ENCODE data around the gene TBCK. TPM values are rescaled to one million over a fixed set of nuclear protein-coding genes. Genes with fewer than 3 reads are reported as not detected.

The TBCK gene
- total and polyA plus RNA-seq, 2 of the 13 experiments (the other 11 are each of a cell fraction or from before 2014, with no cell fraction given): 51.0 to 62.4 TPM

- TF ChIP-seq ZNF513 (CRISPR knock-in tag; conservative IDR thresholded peaks at IDR 0.05) (no peak), ZSCAN20 (CRISPR knock-in tag; IDR thresholded peaks at IDR 0.05; ENCODE audit: borderline replicate concordance) (no peak), DPF2 (CRISPR knock-in tag; IDR thresholded peaks at IDR 0.05; ENCODE audit: borderline replicate concordance, low read depth) (no peak), TCF7 (IDR thresholded peaks at IDR 0.05; ENCODE audit: low read depth) (no peak), ZNF770 (CRISPR knock-in tag; IDR thresholded peaks at IDR 0.05) (peak; percentile 14; the same call in 1 of the 2 replicates), ZNF496 (CRISPR knock-in tag; IDR thresholded peaks at IDR 0.05; ENCODE audit: insufficient replicate concordance) (no peak), ZNF563 (CRISPR knock-in tag; IDR thresholded peaks at IDR 0.05) (peak; percentile 63; the same call in 1 of the 2 replicates), FOXO1 (CRISPR knock-in tag; IDR thresholded peaks at IDR 0.05) (no peak; the same call in 1 of the 2 replicates), CAMTA2 (CRISPR knock-in tag; IDR thresholded peaks at IDR 0.05; ENCODE audit: borderline replicate concordance) (no peak; the same call in 1 of the 2 replicates), HNF1B (CRISPR knock-in tag; IDR thresholded peaks at IDR 0.05) (peak; percentile 96), ZMYM4 (CRISPR knock-in tag; IDR thresholded peaks at IDR 0.05) (peak; percentile 90), ZNF749 (CRISPR knock-in tag; IDR thresholded peaks at IDR 0.05; ENCODE audit: borderline replicate concordance) (no peak; the same call in 1 of the 2 replicates), ZNF557 (CRISPR knock-in tag; IDR thresholded peaks at IDR 0.05) (0 out of 2 replicates have a peak, but pooled peaks have one; percentile 48), ZNF530 (CRISPR knock-in tag; IDR thresholded peaks at IDR 0.05; ENCODE audit: low read depth) (no peak), ZFX (CRISPR knock-in tag; IDR thresholded peaks at IDR 0.05; ENCODE audit: low read depth) (peak; percentile 91), ERF (CRISPR knock-in tag; IDR thresholded peaks at IDR 0.05) (peak; percentile 66), CBX1 (IDR thresholded peaks at IDR 0.05; ENCODE audit: low read depth) (no peak), SMAD3 (CRISPR knock-in tag; IDR thresholded peaks at IDR 0.05) (0 out of 2 replicates have a peak, but pooled peaks have one; percentile 5), ZNF766 (CRISPR knock-in tag; IDR thresholded peaks at IDR 0.05; ENCODE audit: borderline replicate concordance) (0 out of 2 replicates have a peak, but pooled peaks have one; percentile 78), TCF12 (IDR thresholded peaks at IDR 0.05) (no peak), TCF12 (CRISPR knock-in tag; IDR thresholded peaks at IDR 0.05) (no peak), SYNCRIP (IDR thresholded peaks at IDR 0.05; ENCODE audit: insufficient read depth, low read depth, low read length) (no peak), PATZ1 (CRISPR knock-in tag; IDR thresholded peaks at IDR 0.05) (peak; percentile 63)
These were observed at the start of gene TBCK, which contains the start of gene AIMP1 (continued) for GRCh38 chr4:106315968-106316772.
